ENCODE data around the gene EXT2.

EXT2 gene

DNA sequence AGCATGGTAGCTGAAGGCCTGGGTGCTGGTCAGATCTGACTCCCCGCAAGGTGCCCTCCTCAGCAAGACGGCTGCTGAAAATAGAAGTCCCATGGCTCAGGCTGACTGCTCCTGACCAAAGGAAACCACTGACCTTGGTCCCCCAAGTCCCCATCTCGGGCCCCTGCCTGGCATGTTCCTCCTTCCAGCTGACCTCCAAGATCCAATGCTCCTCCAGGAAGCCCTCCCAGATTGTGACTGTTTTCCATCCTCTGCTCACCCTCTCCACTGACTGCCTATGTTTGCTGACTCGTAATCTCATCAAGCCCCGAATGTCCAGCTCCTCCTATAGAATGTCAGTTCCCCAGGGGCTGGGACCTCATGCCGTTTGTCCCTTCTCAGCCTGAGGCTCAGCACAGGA is 184.0 kb downstream of the EXT2 start:
- Histone ChIP-seq H3K4me3 (replicated peaks; ENCODE audit: insufficient read depth, low read length) (no peak overlapping the region), H3K27ac (replicated peaks) (no peak overlapping the region), H3K27me3 (ENCODE audit: insufficient read depth, poor library complexity, severe bottlenecking) (no peaks in the 10 kb centered on the region)
- TF ChIP-seq, protein P1, sequence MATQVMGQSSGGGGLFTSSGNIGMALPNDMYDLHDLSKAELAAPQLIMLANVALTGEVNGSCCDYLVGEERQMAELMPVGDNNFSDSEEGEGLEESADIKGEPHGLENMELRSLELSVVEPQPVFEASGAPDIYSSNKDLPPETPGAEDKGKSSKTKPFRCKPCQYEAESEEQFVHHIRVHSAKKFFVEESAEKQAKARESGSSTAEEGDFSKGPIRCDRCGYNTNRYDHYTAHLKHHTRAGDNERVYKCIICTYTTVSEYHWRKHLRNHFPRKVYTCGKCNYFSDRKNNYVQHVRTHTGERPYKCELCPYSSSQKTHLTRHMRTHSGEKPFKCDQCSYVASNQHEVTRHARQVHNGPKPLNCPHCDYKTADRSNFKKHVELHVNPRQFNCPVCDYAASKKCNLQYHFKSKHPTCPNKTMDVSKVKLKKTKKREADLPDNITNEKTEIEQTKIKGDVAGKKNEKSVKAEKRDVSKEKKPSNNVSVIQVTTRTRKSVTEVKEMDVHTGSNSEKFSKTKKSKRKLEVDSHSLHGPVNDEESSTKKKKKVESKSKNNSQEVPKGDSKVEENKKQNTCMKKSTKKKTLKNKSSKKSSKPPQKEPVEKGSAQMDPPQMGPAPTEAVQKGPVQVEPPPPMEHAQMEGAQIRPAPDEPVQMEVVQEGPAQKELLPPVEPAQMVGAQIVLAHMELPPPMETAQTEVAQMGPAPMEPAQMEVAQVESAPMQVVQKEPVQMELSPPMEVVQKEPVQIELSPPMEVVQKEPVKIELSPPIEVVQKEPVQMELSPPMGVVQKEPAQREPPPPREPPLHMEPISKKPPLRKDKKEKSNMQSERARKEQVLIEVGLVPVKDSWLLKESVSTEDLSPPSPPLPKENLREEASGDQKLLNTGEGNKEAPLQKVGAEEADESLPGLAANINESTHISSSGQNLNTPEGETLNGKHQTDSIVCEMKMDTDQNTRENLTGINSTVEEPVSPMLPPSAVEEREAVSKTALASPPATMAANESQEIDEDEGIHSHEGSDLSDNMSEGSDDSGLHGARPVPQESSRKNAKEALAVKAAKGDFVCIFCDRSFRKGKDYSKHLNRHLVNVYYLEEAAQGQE (IDR thresholded peaks at IDR 0.05; ENCODE audit: insufficient replicate concordance, low read depth) = no peak
- no peak for TF ChIP-seq GABPA (IDR thresholded peaks at IDR 0.05; ENCODE audit: low read depth)
- TF ChIP-seq, protein P2, sequence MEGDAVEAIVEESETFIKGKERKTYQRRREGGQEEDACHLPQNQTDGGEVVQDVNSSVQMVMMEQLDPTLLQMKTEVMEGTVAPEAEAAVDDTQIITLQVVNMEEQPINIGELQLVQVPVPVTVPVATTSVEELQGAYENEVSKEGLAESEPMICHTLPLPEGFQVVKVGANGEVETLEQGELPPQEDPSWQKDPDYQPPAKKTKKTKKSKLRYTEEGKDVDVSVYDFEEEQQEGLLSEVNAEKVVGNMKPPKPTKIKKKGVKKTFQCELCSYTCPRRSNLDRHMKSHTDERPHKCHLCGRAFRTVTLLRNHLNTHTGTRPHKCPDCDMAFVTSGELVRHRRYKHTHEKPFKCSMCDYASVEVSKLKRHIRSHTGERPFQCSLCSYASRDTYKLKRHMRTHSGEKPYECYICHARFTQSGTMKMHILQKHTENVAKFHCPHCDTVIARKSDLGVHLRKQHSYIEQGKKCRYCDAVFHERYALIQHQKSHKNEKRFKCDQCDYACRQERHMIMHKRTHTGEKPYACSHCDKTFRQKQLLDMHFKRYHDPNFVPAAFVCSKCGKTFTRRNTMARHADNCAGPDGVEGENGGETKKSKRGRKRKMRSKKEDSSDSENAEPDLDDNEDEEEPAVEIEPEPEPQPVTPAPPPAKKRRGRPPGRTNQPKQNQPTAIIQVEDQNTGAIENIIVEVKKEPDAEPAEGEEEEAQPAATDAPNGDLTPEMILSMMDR (IDR thresholded peaks at IDR 0.05; ENCODE audit: insufficient read depth, low read length) = no peak
- no peak for TF ChIP-seq POLR2AphosphoS5 (IDR thresholded peaks at IDR 0.05; ENCODE audit: low read depth)
- TF ChIP-seq SPI1 (IDR thresholded peaks at IDR 0.05; ENCODE audit: borderline replicate concordance, low read depth) = no peak
- no peak for DNase-seq (ENCODE audit: low read depth in 1 of 2, low spot score in 1 of 2)

DNA sequence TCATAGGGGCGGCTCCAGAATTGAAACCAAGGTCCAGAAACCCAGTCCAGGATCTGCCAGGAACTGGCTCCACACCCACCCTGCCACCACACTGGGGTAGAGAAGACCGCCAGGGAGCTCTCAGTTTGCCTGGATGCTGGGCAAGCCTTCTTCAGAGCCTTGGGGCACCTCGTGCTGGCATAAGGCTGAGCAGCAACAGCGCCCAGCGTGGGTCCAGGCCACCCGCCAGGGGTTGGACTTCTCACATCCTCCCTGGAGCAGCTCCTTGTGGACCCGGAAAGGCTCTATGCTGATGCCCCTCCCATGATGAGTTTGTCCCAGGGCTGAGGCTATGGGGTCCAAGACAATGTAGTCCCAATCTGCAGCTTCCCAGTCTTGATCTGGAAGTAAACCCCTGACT is 184.8 kb downstream of the EXT2 start:
- Histone ChIP-seq H3K27me3 (ENCODE audit: insufficient read depth, poor library complexity, severe bottlenecking) (no peaks in the 10 kb centered on the region), H3K4me3 (replicated peaks; ENCODE audit: insufficient read depth, low read length) (no peak overlapping the region), H3K27ac (replicated peaks) (no peak overlapping the region)
- TF ChIP-seq, protein P1 (IDR thresholded peaks at IDR 0.05; ENCODE audit: insufficient replicate concordance, low read depth) = no peak
- TF ChIP-seq POLR2AphosphoS5 (IDR thresholded peaks at IDR 0.05; ENCODE audit: low read depth) (no peak), GABPA (IDR thresholded peaks at IDR 0.05; ENCODE audit: low read depth) (no peak), SPI1 (IDR thresholded peaks at IDR 0.05; ENCODE audit: borderline replicate concordance, low read depth) (no peak)
- TF ChIP-seq, protein P2 (IDR thresholded peaks at IDR 0.05; ENCODE audit: insufficient read depth, low read length) = no peak
- no peak for DNase-seq (ENCODE audit: low read depth in 1 of 2, low spot score in 1 of 2)

DNA sequence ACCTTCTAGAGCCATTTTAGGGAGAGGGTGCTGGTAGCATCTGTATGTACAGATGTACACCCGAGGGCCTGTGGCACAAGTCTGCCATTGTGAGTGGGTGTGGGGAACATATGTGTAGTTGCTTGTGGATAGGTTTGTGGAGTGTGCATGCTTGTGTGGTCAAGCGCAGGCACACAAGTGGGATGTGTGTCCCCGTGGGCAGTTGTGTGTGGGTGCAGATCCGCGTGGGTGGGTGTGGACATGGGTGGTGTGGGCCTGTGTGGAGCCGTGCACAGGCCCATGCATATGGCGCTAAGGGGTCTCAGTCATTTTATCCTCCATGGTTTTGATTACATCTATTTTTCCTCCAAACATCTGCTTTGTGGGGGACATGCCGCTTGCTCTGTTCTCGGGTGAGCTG is 185.7 kb downstream of the EXT2 start:
- DNase-seq (ENCODE audit: low read depth in 1 of 2, low spot score in 1 of 2) = no peak
- Histone ChIP-seq H3K4me3 (replicated peaks; ENCODE audit: insufficient read depth, low read length) (no peak overlapping the region), H3K27ac (replicated peaks) (no peak overlapping the region), H3K27me3 (ENCODE audit: insufficient read depth, poor library complexity, severe bottlenecking) (no peaks in the 10 kb centered on the region)
- TF ChIP-seq GABPA (IDR thresholded peaks at IDR 0.05; ENCODE audit: low read depth) (no peak), POLR2AphosphoS5 (IDR thresholded peaks at IDR 0.05; ENCODE audit: low read depth) (no peak), SPI1 (IDR thresholded peaks at IDR 0.05; ENCODE audit: borderline replicate concordance, low read depth) (no peak)
- TF ChIP-seq, protein P1 (IDR thresholded peaks at IDR 0.05; ENCODE audit: insufficient replicate concordance, low read depth) = no peak
- TF ChIP-seq, protein P2 (IDR thresholded peaks at IDR 0.05; ENCODE audit: insufficient read depth, low read length) = no peak

Data from HL-60 (cell line).